Non-pigmented ciliary epithelial cell (primary cell): Measurements from ENCODE around the gene FMNL2.
A peak's percentile ranks its signal among the peaks of the same experiment; 100 is the strongest.

Source experiments
- DNase-seq: peaks from one replicate; pipeline ENCODE4 v3.0.0-alpha.2; 2010; ENCODE audit warnings: low read depth

Gene FMNL2

GRCh38 chr2:152584301-152584700 lies 249.3 kb downstream of the FMNL2 start:
- no peak for DNase-seq

- peak; percentile 73 for DNase-seq
These were observed 251.0 kb downstream of the FMNL2 start for GRCh38 chr2:152585830-152586484.

GRCh38 chr2:152587187-152587947 lies 252.4 kb downstream of the FMNL2 start:
- no peak for DNase-seq

GRCh38 chr2:152588998-152589397 lies 254.0 kb downstream of the FMNL2 start:
- no peak for DNase-seq

GRCh38 chr2:152594022-152594766 lies 259.2 kb downstream of the FMNL2 start:
- DNase-seq = no peak

- DNase-seq = no peak
These were observed 259.8 kb downstream of the FMNL2 start for GRCh38 chr2:152594792-152595191.

GRCh38 chr2:152598975-152599759 lies 264.2 kb downstream of the FMNL2 start:
- no peak for DNase-seq

- no peak for DNase-seq
These were observed 265.2 kb downstream of the FMNL2 start for GRCh38 chr2:152600051-152600657.

GRCh38 chr2:152600697-152601096 lies 265.7 kb downstream of the FMNL2 start:
- no peak for DNase-seq

GRCh38 chr2:152602750-152603149 lies 267.8 kb downstream of the FMNL2 start:
- DNase-seq = no peak

GRCh38 chr2:152603166-152603565 lies 268.2 kb downstream of the FMNL2 start:
- no peak for DNase-seq

GRCh38 chr2:152606081-152606480 lies 271.1 kb downstream of the FMNL2 start:
- DNase-seq = no peak

GRCh38 chr2:152606941-152607340 lies 272.0 kb downstream of the FMNL2 start:
- no peak for DNase-seq

GRCh38 chr2:152607793-152608300 lies 272.9 kb downstream of the FMNL2 start:
- no peak for DNase-seq

GRCh38 chr2:152609154-152609553 lies 274.2 kb downstream of the FMNL2 start:
- DNase-seq = no peak

- DNase-seq = no peak
These were observed 274.7 kb downstream of the FMNL2 start for GRCh38 chr2:152609699-152610098.

GRCh38 chr2:152611458-152612231 lies 276.7 kb downstream of the FMNL2 start:
- DNase-seq = peak; percentile 56

- DNase-seq = no peak
These were observed 278.3 kb downstream of the FMNL2 start for GRCh38 chr2:152613235-152613634.

- no peak for DNase-seq
These were observed 280.2 kb downstream of the FMNL2 start for GRCh38 chr2:152615177-152615576.

- DNase-seq = no peak
These were observed 282.6 kb downstream of the FMNL2 start for GRCh38 chr2:152617456-152618192.
